Posterior vena cava (tissue), 2 donors: Measurements from ENCODE around the gene SARNP. TPM values are rescaled to one million over a fixed set of nuclear protein-coding genes. Genes with fewer than 3 reads are reported as not detected.

ENCODE experiments used
- DNase-seq: peaks from one replicate; pipeline ENCODE4 v3.0.0-alpha.2; 2020; ENCODE audit warnings: low spot score
- intact Hi-C, 2 donors: fragments of 100-400 bp; cut with DNase I; formaldehyde crosslinking; loops; one replicate each; pipeline versions ENCODE4 v1.14.1 to v1.14.2; 2022 to 2023
- total RNA-seq, 2 donors: library from RNA; stranded (reverse); fragmentation: NEBNext Ultra II Directional; extraction: Animal tissue kit (Norgen Biotek cat#: 25700); gene quantifications; one replicate each; pipeline ENCODE4 v1.2.1, GENCODE V29; 2021
- donor health status: DM: yes; HTN: yes; CAD: no.
- donor health status: DM: yes; HTN: yes; CAD: no.

SARNP gene
- total RNA-seq, 2 donors from 2014 or later = 47.8 to 49.8 TPM

DNA sequence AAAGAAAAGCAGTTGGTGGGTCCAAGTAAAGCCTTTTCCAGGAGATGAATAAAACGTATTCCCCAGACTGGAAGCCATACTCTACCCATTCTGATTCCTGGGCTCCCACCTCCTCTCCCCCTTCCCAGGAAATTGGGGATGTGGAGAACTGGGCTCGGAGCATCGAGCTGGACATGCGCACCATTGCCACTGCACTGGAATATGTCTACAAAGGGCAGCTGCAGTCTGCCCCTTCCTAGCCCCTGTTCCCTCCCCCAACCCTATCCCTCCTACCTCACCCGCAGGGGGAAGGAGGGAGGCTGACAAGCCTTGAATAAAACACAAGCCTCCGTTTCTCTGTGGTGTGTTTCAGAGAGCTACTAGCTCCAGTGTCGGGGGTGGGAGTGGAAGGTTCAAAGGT lies 98.2 kb downstream of the SARNP start:
- intact Hi-C loops = no loop called here
- DNase-seq = peak; percentile 75

DNA sequence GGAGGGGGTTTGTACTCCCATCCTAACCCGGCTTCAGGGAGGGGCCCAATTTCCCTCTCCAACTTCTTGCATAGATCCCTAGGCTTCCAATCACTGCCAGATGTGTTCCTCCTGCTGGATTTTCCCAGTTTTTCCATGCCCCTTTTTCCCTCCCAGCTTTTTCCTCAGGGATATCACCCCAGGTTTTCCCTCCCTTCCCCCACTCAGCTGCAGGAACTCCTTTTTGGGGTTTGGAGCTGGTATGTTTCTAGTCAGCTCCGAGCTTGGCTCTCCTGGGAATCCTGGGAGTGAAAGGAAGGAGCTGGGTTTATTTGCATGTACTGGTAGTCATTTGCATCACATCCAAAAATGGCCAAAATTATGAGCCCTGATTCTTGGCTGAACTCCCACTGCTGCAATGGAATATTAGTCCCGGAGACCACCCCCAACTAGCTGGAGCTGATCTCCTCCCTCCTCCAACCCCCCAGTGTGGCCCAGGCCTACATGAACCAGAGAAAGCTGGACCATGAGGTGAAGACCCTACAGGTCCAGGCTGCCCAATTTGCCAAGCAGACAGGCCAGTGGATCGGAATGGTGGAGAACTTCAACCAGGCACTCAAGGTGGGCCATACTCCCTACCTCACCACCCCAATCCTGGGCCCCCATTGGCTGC lies 98.8 kb downstream of the SARNP start:
- intact Hi-C loops = no loop called here
- DNase-seq = peak; percentile 63

GRCh38 chr12:55718015-55718414 lies 99.5 kb downstream of the SARNP start:
- DNase-seq = peak; percentile 24
- intact Hi-C loops = no loop called here

DNA sequence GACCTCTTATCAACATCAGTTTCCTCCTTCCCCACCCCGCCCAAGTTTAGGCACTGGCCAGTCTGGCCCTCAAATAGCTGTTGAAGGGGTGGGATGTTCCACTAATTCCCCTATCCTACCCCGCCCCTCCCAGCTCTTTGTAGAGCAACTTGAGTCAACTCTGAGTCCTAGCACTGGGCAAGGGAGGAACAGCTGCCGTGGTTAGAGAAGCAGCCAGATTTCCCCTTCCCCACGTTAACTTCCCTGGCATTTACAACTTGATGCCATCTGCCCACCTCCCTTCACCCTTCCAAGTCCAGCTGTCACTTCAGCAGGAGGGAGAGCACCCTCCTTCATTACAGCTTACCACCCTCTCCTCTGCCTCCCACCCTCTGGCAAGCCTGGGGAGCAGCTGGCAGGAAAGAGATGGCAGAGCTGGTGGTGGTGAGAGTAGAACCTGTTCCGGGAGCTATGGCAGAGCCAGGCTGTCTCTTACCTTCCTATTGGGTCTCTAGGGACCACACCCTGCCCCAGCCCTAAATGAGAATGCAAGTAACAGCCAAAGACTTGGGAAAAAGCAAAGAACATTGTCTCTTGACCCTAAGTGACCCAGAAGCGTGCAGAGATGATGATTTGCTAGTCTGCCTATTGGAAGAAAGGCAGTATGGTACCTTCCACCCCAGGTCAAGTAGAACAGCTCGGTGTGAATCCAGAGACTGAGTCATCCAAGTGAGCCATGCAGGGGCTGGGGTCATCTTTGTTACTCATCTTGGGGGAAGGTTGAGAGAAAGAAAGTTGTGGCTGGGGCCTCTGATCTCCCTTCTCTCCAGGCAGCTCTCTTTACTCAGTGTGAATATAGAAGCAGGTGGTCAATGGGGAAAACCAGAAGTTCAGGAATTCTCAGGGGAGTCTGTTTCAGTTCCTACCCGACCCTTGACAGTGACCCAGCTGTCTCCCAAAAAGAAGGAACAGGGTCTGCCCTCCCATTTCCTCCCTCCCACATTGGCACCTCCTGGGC lies 100.2 kb downstream of the SARNP start:
- DNase-seq = peak; percentile 78
- intact Hi-C loops = no loop called here

DNA sequence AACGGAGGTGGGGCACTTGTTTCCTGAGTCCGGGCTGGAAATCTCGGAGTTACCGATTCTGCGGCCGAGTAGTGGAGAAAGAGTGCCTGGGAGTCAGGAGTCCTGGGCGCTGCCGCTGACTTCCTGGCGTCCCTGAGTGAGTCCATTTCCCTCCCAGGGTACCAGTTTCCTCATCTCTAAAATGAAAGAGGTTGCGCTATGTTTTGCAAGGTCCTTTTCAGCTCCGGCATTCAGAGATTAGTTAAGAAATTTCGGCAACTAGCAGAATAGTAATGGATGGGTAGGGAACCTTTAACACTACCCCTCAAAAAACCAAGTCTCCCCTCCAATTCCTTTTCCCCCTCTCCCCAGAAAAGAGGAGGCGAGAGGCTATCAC lies 101.0 kb downstream of the SARNP start:
- intact Hi-C loops = no loop called here
- no peak for DNase-seq

DNA sequence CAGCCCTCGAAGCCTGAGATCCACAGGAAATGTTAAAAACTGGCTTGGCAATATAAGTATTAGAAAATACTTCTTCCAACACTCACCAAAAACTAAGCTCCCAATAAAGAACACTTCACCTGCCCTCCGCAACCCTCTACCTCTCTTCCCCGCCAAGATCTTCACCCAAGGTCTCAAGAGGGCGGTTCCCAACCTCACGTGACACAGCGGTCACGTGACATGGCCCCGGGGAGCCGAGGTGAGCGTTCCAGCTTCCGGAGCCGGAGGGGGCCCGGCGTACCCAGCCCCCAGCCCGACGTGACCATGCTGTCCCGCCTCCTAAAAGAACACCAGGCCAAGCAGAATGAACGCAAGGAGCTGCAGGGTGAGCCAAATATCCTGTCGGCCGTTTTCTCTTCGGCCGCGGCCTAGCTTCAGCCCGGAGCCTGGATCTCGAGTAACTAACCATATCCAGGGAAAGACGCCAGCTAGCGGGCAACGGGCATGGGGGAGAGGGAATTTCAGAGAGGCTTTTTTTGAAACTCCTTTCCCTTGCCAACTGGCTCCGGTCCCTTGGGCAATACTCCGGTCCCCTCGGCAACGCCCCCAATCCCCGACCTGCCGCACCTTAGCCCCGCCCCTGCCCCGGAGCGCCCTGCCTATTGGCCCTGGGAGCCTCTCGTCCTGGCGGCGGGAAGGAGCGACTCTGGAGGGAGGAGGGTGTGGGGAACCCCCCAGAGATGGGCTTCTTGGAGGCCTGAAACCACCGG lies 101.5 kb downstream of the SARNP start, which contains the start of gene BLOC1S1:
TSS of gene BLOC1S1 (plus strand) at position 214 of the 749 bp plus-strand sequence. CDS start at position 220, 6 bp downstream.
- DNase-seq = peak; percentile 98
- intact Hi-C loops = no loop called here

- intact Hi-C loops = no loop called here
- DNase-seq = no peak
Observed at GRCh38 chr12:55715169-55715764, 102.3 kb downstream of the SARNP start.

- intact Hi-C loops = no loop called here
- DNase-seq = no peak
Observed at GRCh38 chr12:55713721-55714120, 103.8 kb downstream of the SARNP start.

DNA sequence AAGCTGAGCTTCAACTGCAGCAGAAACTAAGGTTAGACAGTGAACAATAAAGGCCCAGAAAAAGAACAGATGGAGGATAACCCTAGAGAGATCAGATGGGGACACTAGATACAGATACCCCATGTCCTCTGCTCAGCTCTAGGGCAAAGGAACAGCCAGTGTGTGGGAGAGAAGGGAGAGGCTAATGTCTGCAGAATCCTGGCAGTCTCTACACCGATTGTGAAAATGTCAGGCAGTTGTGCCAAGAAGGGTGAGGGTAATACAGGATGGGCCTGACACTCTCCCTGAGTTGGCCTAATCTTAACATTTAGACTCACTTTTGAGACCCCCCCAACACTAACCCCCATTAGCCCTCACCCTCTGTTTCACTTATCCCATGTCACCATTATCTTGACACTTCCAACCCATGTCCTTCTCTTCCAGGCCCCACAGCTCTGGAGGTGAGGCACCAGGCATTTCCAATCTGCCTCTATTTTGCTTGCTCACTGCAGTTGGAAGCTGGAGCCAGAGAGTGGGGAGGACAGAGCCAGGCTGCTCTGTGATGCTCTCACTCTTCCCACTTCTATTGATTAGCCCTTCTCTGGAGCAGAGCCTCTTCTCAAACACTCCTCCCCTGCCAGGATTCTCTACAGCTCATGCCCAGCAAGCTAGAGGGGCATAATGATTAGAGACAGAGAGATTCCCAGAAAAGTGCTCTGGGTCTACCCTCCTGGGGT lies 104.7 kb downstream of the SARNP start:
- DNase-seq = no peak
- intact Hi-C loops = no loop called here

- intact Hi-C loops = no loop called here
- no peak for DNase-seq
Observed at GRCh38 chr12:55711786-55712553, 105.6 kb downstream of the SARNP start.

GRCh38 chr12:55708695-55709233 lies 108.8 kb downstream of the SARNP start:
- intact Hi-C loops = loop anchor here in 1 of 2 donors (5.0 kb wide), 1 partner anchor 1446 kb away; no protein-coding TSS in a partner anchor

DNA sequence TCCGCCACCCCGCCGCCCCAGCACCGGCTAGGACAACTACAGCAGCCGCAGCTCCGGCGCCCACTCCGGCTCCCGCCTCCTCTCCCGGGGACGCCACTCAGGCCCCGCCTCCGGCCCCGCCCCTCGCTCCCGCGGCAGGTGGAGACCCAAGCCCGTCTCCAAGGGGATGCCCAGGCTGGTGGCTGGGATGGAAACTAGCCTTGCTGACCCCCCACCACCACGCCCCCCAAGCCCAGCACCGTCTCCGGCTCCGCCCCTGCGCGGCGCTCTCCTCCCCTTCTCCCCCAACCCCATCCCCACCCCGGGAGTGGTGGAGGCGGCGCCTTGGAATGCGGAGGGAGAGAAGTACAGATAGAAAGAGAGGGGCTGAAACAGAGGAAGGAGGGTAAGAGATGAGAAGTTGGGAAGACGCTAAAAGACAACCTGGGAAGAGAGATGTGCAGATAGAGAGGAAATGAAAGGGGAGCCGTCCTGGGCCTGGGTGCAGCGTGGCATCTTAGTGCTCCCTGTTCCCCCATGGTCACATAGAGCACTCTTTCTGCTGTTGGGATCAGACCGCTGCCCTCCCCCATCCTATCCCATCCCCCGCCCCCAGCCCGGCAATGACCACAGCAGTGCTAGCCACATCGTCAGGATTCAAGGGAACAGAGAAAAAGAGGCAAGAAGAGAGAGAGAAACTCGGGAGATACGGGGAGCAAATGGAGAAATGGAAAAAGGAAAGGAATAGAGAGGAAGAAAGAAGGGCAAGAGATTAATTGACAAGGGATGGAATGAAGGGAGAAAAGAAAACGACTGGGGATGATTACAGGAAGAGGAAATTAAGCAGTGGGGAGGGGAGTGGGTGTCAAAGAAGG lies 109.5 kb downstream of the SARNP start, which contains the start of gene ITGA7:
TSS of gene ITGA7 (minus strand) at position 64 of the 854 bp plus-strand sequence. CDS start 222 bp downstream, outside the sequence.
- peak; percentile 92 for DNase-seq

More at GRCh38 chr12:55708695-55709233, 108.8 kb downstream of the SARNP start:
- DNase-seq = no peak

More for the DNA sequence above, 109.5 kb downstream of the SARNP start, which contains the start of gene ITGA7:
- intact Hi-C loops = loop anchor here in 1 of 2 donors (5.0 kb wide), 1 partner anchor 1446 kb away; no protein-coding TSS in a partner anchor
